ENCODE results near the gene TDRD10. TPM values are rescaled to one million over a fixed set of nuclear protein-coding genes. Genes with fewer than 3 reads are reported as not detected.

The TDRD10 gene
- polyA plus RNA-seq, 4 donors: 0.81 to 3.4 (median 1.6) TPM; not detected in 1

DNA sequence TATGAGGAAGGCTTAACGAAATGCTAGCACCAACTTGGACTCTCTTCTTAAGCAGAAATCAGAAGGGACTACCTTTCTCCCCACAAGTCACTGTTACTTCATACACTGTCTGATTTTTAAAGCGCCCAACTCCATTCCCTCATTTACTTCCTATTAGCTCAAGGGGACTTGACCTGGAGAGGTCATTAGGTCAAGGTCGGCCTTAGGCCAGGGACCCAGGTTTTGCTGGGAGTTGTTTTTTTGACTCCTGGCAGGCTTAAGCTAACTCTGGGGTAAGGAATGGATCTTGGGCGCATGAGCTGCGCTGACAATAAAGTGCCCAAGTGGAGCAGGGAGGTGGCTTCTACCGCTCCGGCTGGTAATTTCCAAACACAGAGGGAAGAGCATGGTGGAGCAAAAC lies 89.2 kb downstream of the TDRD10 start:
- no peaks in the 10 kb centered on the region for H3K27me3 ChIP-seq (ENCODE audit: control insufficient read depth in 3 of 3, insufficient read depth in 3 of 3, low read length in 3 of 3)
- H3K4me3 ChIP-seq (ENCODE audit: low read depth in 1 of 3, low read length in 3 of 3): no peak overlapping the region
- DNase-seq: no peak
- H3K4me1 ChIP-seq (ENCODE audit: control insufficient read depth in 3 of 3, insufficient read depth in 2 of 3, low read depth in 1 of 3, low read length in 2 of 3): no peaks in the 10 kb centered on the region
- 94 to 95% (median 95%) methylated on average over 7 of the region's 7 CpGs for WGBS, 3 donors
- H3K36me3 ChIP-seq (ENCODE audit: control insufficient read depth in 3 of 3, insufficient read depth in 2 of 3, low read depth in 1 of 3, low read length in 3 of 3): peaks cover 48 to 74% (median 53%) of the 10 kb centered on the region in 3 donors
- FAIRE-seq: no peak
- no peak overlapping the region for H3K27ac ChIP-seq (ENCODE audit: low read depth in 1 of 3, low read length in 2 of 3)
- H3K9me3 ChIP-seq (ENCODE audit: control insufficient read depth in 2 of 2, insufficient read depth in 1 of 2, low read depth in 1 of 2, low read length in 1 of 2): no peaks in the 10 kb centered on the region

DNA sequence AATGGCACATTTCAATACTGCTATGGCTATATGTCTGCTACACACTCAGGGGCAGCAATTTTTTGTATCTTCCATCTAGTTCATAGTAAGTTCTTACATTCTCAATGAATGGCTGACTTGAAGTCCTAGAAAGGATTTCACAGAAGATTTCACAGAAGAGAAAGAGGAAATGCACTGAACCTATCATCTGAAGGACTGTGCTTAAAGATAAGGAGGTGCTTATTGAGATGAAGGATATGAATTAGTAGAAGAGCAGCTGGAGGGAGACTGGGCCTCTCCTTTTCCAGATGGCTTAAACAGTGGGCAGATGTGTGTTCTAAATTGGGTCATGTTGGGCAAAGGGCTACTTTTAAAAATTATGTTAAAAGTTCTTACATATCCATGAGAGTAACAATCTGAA lies 91.4 kb downstream of the TDRD10 start:
- Histone ChIP-seq H3K27me3 (ENCODE audit: control insufficient read depth in 3 of 3, insufficient read depth in 3 of 3, low read length in 3 of 3) (no peaks in the 10 kb centered on the region), H3K27ac (ENCODE audit: low read depth in 1 of 3, low read length in 2 of 3) (no peak overlapping the region), H3K4me1 (ENCODE audit: control insufficient read depth in 3 of 3, insufficient read depth in 2 of 3, low read depth in 1 of 3, low read length in 2 of 3) (no peaks in the 10 kb centered on the region), H3K36me3 (ENCODE audit: control insufficient read depth in 3 of 3, insufficient read depth in 2 of 3, low read depth in 1 of 3, low read length in 3 of 3) (peaks cover 51 to 76% (median 53%) of the 10 kb centered on the region in 3 donors), H3K9me3 (ENCODE audit: control insufficient read depth in 2 of 2, insufficient read depth in 1 of 2, low read depth in 1 of 2, low read length in 1 of 2) (no peaks in the 10 kb centered on the region), H3K4me3 (ENCODE audit: low read depth in 1 of 3, low read length in 3 of 3) (no peak overlapping the region)
- no peak for DNase-seq
- no peak for FAIRE-seq

DNA sequence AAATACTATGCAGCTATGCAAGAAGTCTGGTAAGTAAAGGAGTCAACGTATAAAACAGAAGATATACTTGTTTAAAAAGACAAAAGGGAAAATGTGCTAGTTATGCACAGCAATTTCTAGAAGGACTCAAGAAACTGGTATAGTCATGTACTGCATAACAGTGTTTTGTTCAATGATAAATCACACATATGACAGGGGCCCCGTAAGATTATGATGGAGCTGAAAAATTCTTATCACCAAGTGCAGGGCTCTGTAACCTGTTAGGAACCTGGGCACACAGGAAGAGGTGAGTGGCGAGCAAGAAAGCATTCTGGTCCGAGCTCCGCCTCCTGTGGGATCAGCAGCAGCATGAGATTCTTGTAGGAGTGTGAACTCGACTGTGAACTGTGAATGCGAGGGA lies 92.8 kb downstream of the TDRD10 start:
- DNase-seq (no peak), FAIRE-seq (no peak)
- H3K27ac ChIP-seq (ENCODE audit: low read depth in 1 of 3, low read length in 2 of 3): no peak overlapping the region
- peaks cover 46 to 70% (median 46%) of the 10 kb centered on the region in 3 donors for H3K36me3 ChIP-seq (ENCODE audit: control insufficient read depth in 3 of 3, insufficient read depth in 2 of 3, low read depth in 1 of 3, low read length in 3 of 3)
- H3K27me3 ChIP-seq (ENCODE audit: control insufficient read depth in 3 of 3, insufficient read depth in 3 of 3, low read length in 3 of 3): no peaks in the 10 kb centered on the region
- H3K4me3 ChIP-seq (ENCODE audit: low read depth in 1 of 3, low read length in 3 of 3): no peak overlapping the region
- H3K9me3 ChIP-seq (ENCODE audit: control insufficient read depth in 2 of 2, insufficient read depth in 1 of 2, low read depth in 1 of 2, low read length in 1 of 2): no peaks in the 10 kb centered on the region
- WGBS, 3 donors: 86 to 87% (median 87%) methylated on average over 7 of the region's 7 CpGs
- H3K4me1 ChIP-seq (ENCODE audit: control insufficient read depth in 3 of 3, insufficient read depth in 2 of 3, low read depth in 1 of 3, low read length in 2 of 3): no peaks in the 10 kb centered on the region

DNA sequence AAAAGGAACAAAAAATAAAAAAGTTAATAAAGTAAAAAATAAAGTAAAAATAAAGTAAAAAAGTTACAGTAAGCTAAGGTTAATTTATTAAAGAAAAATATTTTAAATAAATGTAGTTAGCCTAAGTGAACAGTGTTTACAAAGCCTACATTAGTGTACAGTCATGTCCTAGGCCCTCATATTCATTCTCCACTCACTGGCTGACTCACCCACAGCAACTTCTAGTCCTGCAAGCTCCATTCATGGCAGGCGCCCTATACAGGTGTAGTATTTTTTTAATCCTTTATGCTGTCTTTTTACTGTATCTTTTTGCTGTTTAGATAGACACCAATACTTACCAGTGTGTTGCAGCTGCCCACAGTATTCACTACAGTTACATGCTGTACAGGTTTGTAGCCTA lies 93.6 kb downstream of the TDRD10 start:
- WGBS, 3 donors: 88 to 91% (median 88%) methylated on average over 1 of the region's 1 CpG
- no peak for FAIRE-seq
- Histone ChIP-seq H3K27me3 (ENCODE audit: control insufficient read depth in 3 of 3, insufficient read depth in 3 of 3, low read length in 3 of 3) (no peaks in the 10 kb centered on the region), H3K4me3 (ENCODE audit: low read depth in 1 of 3, low read length in 3 of 3) (no peak overlapping the region), H3K36me3 (ENCODE audit: control insufficient read depth in 3 of 3, insufficient read depth in 2 of 3, low read depth in 1 of 3, low read length in 3 of 3) (peaks cover 39 to 68% (median 41%) of the 10 kb centered on the region in 3 donors), H3K4me1 (ENCODE audit: control insufficient read depth in 3 of 3, insufficient read depth in 2 of 3, low read depth in 1 of 3, low read length in 2 of 3) (no peaks in the 10 kb centered on the region), H3K9me3 (ENCODE audit: control insufficient read depth in 2 of 2, insufficient read depth in 1 of 2, low read depth in 1 of 2, low read length in 1 of 2) (no peaks in the 10 kb centered on the region), H3K27ac (ENCODE audit: low read depth in 1 of 3, low read length in 2 of 3) (no peak overlapping the region)
- DNase-seq: no peak

Other genes with a start within 250 kb of the TDRD10 start
- 100 to 1,000 TPM in 3 of 4 donors, 10 to 100 TPM in 1; 63.2 to 131 (median 119) TPM for gene HAX1, start 229.6 kb upstream of the TDRD10 start, polyA plus RNA-seq
- 100 to 1,000 TPM in 1 of 4 donors, 10 to 100 TPM in 1, 1 to 10 TPM in 1, under 1 TPM in 1; 0.30 to 103 (median 22.5) TPM for gene AQP10, start 181.1 kb upstream of the TDRD10 start, polyA plus RNA-seq
- gene ATP8B2, start 176.7 kb upstream of the TDRD10 start, polyA plus RNA-seq: 10 to 100 TPM in 3 of 4 donors, 1 to 10 TPM in 1; 3.9 to 19.7 (median 14.9) TPM
- 10 to 100 TPM in 3 of 4 donors, 1 to 10 TPM in 1; 8.8 to 21.2 (median 11.2) TPM for gene IL6R, start 96.9 kb upstream of the TDRD10 start, polyA plus RNA-seq
- 10 to 100 TPM in 1 of 4 donors, 1 to 10 TPM in 2, under 1 TPM in 1; 0.67 to 15.5 (median 3.3) TPM for gene SHE, start 193 bp downstream of the TDRD10 start, polyA plus RNA-seq
- 10 to 100 TPM; 37.1 to 69.1 (median 38.6) TPM for gene UBE2Q1, start 56.4 kb downstream of the TDRD10 start, polyA plus RNA-seq
- under 1 TPM in 2 of 4 donors, not detected in 2; 0.75 to 0.95 TPM for gene CHRNB2, start 65.6 kb downstream of the TDRD10 start, polyA plus RNA-seq
- gene ADAR, start 106.0 kb downstream of the TDRD10 start, polyA plus RNA-seq: 100 to 1,000 TPM in 1 of 4 donors, 10 to 100 TPM in 3; 28.6 to 120 (median 47.5) TPM